ENCODE data around the gene OPRL1.

GRCh38 chr20:64149141-64149540, 69.3 kb downstream of the OPRL1 start:
- TF ChIP-seq CTCF (IDR thresholded peaks at IDR 0.05) = no peak
- TF ChIP-seq POLR2A (IDR thresholded peaks at IDR 0.05) = no peak
- TF ChIP-seq POLR2AphosphoS5 (IDR thresholded peaks at IDR 0.05) = no peak
